GM21360 (cell line): ENCODE measurements around the gene OR10A4.
"Not testable (repeated sequence)": the region's sequence is repeated elsewhere in the genome, so short reads cannot be mapped to it uniquely, and the experiment has no call there.

Source experiments
- ATAC-seq: cut with Tn5 transposase; IDR thresholded peaks from one replicate; pipeline ENCODE4 v1.9.1; 2021; ENCODE audit warnings: mild to moderate bottlenecking, moderate library complexity; ENCODE audit not compliant: unreplicated experiment

OR10A4 gene

DNA sequence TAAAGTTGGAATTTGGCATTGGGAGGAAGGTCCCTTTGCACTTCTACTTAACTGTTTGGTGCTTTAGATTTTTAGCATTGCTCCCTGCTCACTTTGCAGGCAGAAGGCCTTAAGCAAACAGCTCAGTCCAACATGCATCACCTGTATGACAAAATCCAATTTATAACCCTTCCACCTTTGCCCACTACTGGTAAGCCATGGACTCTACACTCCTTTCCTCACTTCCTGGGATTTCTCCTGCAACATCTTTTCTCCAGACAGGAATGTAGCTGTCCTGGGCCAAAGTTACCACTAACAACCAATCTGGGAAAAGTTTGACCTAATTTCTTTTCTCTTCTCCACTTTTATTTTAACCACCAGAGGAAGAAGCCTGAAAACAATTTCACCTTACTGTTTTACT is 17.7 kb downstream of the OR10A4 start:
- no peak for ATAC-seq

DNA sequence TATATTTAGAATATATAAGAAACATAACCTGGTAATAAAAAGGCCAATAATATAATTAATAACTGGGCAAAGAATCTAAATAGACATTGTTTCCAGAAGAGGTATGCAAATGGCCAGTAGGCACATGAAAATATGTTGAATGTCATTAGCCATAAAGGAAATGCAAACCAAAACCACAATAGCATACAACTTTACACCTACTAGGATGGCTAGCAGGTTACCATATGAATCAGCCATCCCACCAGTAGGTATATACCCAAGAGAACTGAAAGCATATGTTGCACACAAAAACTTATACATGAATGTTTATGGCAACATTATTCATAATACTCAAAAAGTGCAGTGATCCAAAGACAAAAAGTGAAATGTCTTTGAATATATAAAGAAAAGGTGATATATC is 18.6 kb downstream of the OR10A4 start:
- ATAC-seq = peak; percentile 94

DNA sequence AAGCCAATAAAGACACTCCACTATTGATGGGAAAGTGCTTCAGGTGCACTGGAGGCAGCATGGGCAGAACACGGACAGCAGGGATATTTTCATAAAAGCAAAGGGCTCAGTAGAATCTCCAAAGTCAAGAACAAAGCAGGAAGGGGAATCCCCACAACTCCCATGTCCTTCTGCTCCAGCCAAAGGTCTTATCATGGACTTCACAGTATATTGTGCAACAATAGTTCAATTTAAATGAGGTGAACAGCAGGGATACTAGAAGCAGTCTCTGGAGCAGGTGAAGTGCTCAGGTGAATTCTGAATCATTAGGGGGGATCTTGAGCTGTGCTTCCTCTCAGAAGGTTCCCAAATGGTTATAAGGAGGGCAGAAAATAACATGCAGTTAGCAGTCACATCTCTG is 22.5 kb downstream of the OR10A4 start:
- no peak for ATAC-seq

DNA sequence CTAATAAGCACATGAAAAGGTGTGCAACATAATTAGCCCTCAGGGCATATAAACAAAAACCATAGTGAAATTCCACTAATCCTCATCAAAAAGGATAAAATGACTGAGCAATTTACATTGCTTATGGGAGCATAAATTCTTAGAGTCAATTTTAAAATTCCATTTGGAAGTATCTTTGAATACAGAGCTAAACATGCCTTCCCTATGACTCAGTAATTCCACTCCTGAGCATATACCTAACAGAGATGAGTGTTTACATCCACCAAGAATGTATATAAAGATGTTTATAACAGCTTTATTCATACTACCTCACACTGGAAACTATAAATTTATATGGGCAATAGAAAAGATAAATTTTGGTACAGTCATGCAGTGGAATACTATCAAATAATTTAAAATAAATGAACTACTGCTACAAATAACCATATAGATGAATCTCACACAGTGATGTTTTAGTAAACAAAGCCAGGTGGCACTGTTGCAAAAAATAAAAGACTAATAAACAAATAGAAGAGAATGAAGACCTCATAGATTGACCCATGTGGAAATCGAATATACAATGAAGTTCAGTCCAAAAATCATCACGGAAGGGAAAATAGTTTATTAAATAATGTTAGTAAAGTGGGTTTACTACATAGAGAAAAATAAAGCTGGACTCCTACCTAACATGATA is 24.0 kb downstream of the OR10A4 start:
- no peak for ATAC-seq

DNA sequence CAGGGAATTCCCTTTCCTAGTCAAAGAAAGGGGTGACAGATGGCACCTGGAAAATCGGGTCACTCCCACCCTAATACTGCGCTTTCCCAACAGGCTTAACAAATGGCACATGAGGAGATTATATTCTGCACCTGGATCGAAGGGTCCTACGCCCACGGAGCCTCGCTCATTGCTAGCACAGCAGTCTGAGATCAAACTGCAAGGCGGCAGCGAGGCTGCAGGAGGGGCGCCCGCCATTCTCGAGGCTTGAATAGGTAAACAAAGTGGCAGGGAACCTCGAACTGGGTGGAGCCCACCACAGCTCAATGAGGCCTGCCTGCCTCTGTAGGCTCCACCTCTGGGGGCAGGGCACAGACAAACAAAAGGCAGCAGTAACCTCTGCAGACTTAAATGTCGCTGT is 28.4 kb downstream of the OR10A4 start:
- ATAC-seq = not testable (repeated sequence)

DNA sequence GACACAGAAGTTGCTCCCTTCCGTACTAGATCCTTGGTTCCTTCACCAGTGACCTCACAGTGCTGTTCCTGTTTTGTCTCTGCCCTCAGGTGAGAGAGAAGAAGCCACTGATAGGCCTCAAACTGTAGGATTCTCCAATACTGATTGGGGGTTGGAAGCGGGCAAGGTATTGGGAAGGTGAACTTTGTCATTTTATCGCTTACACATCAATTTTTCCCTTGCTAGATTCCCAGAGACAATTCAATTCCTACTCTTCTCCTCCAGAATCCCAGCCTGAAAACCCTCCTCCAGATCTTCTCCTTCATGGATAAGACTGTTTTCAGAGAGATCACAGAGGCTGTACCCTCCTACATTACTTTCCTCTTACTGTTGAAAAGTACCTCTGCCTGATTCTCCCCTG is 35.0 kb downstream of the OR10A4 start:
- no peak for ATAC-seq

DNA sequence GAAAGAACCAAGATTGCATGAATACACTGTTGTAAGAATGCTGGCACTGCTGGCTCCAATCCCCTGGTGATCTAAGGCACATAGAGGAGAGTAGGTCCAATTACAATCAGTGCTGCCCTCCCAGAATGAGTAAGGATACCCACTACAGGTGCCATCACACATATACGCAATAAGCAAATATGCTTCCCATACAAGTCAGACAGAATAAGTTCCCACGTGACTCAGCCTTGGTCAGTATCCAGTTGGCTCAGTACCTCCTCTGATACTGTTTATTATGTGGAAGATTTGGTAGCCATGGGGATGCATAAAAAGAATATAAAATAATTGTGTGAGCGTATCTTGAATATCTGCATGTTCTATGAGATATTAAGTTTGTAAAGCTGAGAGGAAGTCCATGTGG is 35.5 kb downstream of the OR10A4 start:
- ATAC-seq = no peak

DNA sequence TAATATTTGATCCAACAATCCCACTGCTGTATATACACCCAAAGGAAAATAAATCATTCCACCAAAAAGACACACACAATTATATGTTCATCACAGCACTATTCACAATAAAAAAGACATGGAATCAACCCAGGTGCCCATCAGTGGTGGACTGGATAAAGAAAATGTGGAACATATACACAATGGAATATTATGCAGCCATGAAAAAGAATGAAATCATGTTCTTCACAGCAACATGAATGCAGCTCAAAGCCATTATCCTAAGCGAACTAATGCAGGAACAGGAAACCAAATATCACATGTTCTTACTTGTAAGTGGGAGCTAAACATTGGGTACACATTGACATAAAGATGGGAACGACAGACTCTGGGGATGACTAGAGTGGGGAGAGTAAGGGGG is 43.3 kb downstream of the OR10A4 start:
- ATAC-seq = no peak

DNA sequence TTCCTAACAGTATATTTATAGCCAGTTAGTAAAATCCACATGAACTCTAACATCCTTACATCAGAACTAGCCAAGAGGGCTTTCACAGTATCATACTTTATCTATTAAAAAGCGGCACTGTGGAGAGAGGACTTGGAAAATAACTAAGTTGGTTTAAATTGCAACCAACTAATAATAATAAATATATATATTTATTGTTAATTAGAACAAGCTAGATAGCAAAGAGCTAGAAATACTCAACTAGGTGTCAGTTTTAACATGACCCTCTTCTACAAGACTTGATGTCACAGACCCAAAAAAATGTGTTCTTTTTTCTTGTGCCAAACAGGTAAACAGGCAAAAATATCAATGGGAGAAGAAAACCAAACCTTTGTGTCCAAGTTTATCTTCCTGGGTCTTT is 44.3 kb downstream of the OR10A4 start, which contains the start of gene OR2D3:
Gene OR2D3, plus strand, starts transcription at position 301 of the 400 bp plus-strand sequence. Its CDS starts 0 bp downstream, at position 301.
- ATAC-seq = no peak

DNA sequence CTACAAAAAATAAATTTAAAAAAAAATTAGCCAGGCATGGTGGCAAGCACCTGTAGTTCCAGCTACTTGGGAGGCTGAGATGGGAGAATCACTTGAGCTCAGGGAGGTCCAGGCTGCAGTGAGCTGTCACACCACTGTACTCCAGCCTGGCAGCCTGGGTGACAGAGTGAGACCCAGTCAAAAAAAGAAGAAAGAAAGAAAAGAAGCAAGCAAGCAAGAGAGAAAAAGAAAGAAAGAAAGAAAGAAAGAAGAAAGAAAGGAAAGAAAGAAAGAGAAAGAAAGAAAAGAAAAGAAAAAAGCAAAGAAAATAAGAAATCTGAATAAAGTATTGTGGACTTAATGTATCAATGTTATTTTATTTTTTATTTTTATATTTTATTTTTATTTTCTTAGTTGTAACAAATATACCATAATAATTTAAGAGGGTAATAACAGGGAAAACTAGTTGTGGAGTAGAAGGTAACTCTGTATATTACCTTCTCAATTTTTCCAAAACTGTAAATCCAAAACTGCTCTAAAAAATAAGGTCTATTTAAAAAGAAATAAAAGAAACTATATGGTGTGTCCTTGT is 48.7 kb downstream of the OR10A4 start:
- no peak for ATAC-seq

DNA sequence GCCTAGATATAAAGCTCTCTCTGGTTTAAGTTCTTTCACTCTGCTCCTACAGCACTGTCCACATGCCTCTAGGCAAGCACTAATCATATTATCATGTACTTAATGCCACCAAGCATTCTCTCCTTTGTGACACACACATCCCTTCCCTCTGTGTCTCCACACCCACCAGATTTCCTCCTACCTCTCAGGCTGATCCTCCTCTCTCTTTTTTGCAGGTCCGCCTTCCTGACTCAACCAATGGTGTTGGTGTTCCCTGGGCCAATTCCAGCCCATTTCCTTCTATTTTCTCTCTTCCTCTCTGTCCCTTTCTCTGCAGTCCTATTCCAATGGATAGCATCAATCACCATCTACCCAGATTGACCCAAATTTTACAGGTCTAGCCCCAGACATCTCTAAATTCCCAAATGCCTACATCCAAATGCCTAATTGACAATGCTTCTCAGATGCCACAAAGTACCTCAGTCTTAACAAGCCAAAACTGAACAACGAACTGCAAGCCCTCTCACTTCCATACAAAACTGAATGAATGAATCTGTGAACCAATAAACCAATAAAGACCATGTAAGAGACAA is 49.3 kb downstream of the OR10A4 start:
- ATAC-seq = peak; percentile 8

DNA sequence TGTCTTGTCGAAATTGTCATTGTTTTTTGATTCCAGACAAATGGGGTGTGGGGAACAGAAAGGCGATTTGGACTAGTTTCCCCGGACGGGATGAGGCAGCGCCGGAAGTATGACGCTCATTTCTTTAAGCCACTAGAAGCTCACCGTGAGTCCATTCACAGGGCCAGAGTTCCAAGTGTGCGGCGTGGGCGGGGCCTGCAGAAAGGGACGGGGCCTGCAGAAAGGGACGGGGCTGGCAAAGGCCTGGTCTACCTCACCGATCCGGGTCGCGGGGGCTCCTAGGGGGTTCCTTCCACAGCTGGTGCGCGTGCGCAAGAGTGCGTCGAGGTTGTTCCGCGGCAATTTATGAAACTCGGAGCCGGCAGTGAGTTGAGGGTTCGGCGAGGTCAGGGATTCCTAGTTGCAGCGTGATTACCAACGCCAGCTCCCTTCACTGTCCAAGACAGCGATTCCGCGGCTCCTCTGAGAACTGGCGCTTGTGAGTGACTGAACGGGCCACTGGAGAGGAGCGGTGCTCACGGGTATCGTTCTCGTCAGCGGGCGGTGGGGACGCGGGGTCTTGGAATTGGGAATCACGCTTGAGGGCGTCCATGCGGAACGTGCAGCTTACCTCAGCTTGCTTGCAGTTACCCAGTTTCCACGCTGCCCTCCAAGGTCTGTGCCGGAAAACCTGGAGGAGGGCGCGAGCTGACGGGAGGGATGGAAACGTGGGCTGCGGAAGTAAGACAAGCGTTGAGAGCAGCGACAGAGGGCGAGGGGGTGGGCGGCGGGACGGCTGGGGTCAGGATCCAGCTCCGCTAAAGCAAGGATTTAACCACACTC is 50.0 kb downstream of the OR10A4 start, which contains the start of gene ZNF215:
Gene ZNF215, plus strand, starts transcription at position 219 of the 822 bp plus-strand sequence. CDS start 5,847 bp downstream, outside the sequence.
- ATAC-seq = peak; percentile 82

DNA sequence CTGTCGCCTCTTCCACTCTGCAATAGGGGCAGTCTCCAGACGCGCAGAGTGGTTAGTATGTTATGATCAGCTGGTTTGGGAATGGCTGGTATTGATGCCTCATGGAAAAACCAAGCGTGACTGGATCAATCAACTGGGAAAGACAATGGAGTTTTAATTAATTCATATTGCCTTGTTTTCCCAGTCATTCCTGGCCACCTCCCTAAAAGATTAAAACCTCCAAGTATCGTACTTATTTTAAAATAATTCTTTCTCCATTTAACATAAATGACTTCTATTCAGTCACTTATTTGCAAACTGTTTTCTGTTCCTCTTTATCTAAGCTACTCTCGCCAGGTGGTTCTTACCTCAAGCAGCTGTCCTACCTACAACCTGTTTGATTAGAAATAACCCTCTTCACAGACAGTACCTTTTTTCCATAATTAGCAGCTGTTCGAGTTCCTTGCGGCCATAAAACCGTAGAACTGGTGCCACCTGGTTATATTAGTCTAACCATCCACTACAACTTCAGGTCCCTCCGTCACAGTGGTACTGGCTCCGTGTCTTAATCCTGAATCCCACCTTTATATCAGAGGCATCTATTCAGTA is 50.7 kb downstream of the OR10A4 start:
- ATAC-seq = peak; percentile 37
